Transverse colon (tissue), 4 donors: Measurements from ENCODE around the gene ZFHX3. TPM values are rescaled to one million over a fixed set of nuclear protein-coding genes. Genes with fewer than 3 reads are reported as not detected.

Source experiments
- DNase-seq: peaks from one replicate; pipeline ENCODE4 v3.0.0-alpha.2; 2019
- H3K27ac ChIP-seq, 4 donors: fragments of 200-600 bp; sonication (generic); 2 replicates each; pipeline ENCODE4 v1.5.1; 2016 to 2018; ENCODE audit warnings: inconsistent platforms in 4 of 4
- H3K27me3 ChIP-seq: fragments of 200-600 bp; sonication (generic); 2 replicates; pipeline ENCODE4 v1.5.1; 2017; ENCODE audit warnings: inconsistent platforms
- H3K36me3 ChIP-seq, 4 donors: fragments of 200-600 bp; sonication (generic); 2 replicates each; pipeline ENCODE4 v1.5.1; 2017 to 2019; ENCODE audit warnings: inconsistent platforms in 4 of 4
- H3K4me1 ChIP-seq, 4 donors: fragments of 200-600 bp; sonication (generic); 2 replicates each; pipeline ENCODE4 v1.5.1; 2017 to 2020; ENCODE audit warnings: inconsistent platforms in 4 of 4
- H3K4me3 ChIP-seq, 4 donors: fragments of 200-600 bp; sonication (generic); 1 replicate in 1 of 4; 2 replicates in 3 of 4; pipeline versions ENCODE4 v1.5.1 to v1.6.1; 2017 to 2019; ENCODE audit warnings: inconsistent platforms in 4 of 4
- H3K9me3 ChIP-seq, 2 donors: fragments of 200-600 bp; sonication (generic); 2 replicates each; pipeline ENCODE4 v1.5.1; 2017 to 2019; ENCODE audit warnings: inconsistent platforms in 2 of 2
- CTCF ChIP-seq, 5 experiments: fragments of 200-600 bp in 3 of 5; fragments of 450-650 bp in 2 of 5; sonication (generic) in 3 of 5; IDR thresholded peaks; 1 replicate in 2 of 5; 2 replicates in 3 of 5; pipeline ENCODE4 v1.5.1; 2016 to 2017; ENCODE audit warnings: antibody characterized with exemption in 5 of 5, inconsistent platforms in 3 of 5, mild to moderate bottlenecking in 2 of 5, moderate library complexity in 1 of 5
- EP300 ChIP-seq: sonication (generic); formaldehyde crosslinking; IDR thresholded peaks from one replicate; pipeline ENCODE4 v1.6.1; 2017; ENCODE audit warnings: antibody characterized with exemption, low read depth
- POLR2A ChIP-seq: fragments of 450-650 bp; IDR thresholded peaks from one replicate; pipeline ENCODE4 v1.6.1; 2016; ENCODE audit warnings: antibody characterized with exemption, mild to moderate bottlenecking, moderate library complexity
- POLR2AphosphoS5 ChIP-seq, 3 donors: sonication (generic); formaldehyde crosslinking; IDR thresholded peaks; one replicate each; pipeline ENCODE4 v1.6.1; 2016; ENCODE audit warnings: antibody characterized with exemption in 3 of 3
- WGBS, 2 donors: methylation state at CpG; one replicate each; pipeline ENCODE4 v1.1.5; 2018; ENCODE audit warnings: low coverage in 1 of 2; 5-methylcytosine and 5-hydroxymethylcytosine counted together
- in situ Hi-C, 4 donors: fragments of 200-750 bp; cut with MboI; loops; one replicate each; pipeline versions ENCODE4 v1.15.0 to v1.15.1; 2017; ENCODE audit warnings: low sequenced_read_pairs in 3 of 4, low pct_ligation_motif_present in 1 of 4, low pct_unique_long_range_greater_than_20kb in 1 of 4
- intact Hi-C: fragments of 100-400 bp; cut with DNase I; formaldehyde crosslinking; loops from one replicate; pipeline ENCODE4 v1.15.1; 2023; ENCODE audit warnings: low total_unique reads
- total RNA-seq, 4 donors: library from RNA; depleted of rRNA; stranded (reverse); fragments of >200 nt; gene quantifications; one replicate each; pipeline ENCODE4 v1.1.0, GENCODE V29; 2016

The ZFHX3 gene
- total RNA-seq, 4 donors from 2014 or later, result 12.3 to 23.7 (median 15.3) TPM

- DNase-seq, result no peak
- intact Hi-C loops, result no loop called here
- Histone ChIP-seq H3K4me1 (peaks cover 0 to 9% (median 0%) of the 10 kb centered on the region in 4 donors), H3K9me3 (no peaks in the 10 kb centered on the region), H3K27ac (no peak overlapping the region), H3K36me3 (no peaks in the 10 kb centered on the region), H3K27me3 (no peaks in the 10 kb centered on the region), H3K4me3 (no peak overlapping the region)
- in situ Hi-C loops, result no loop called here
- 73 to 78% methylated on average over 9 to 11 of the region's 11 CpGs for WGBS, 2 donors
- TF ChIP-seq POLR2A (no peak), POLR2AphosphoS5 (IDR thresholded peaks at IDR 0.05) (no peak), CTCF (IDR thresholded peaks at IDR 0.05) (no peak), EP300 (no peak)
Observed at GRCh38 chr16:72895951-72896350, 152.0 kb downstream of the ZFHX3 start.

GRCh38 chr16:72894293-72895151 is 153.4 kb downstream of the ZFHX3 start:
- no peaks in the 10 kb centered on the region for H3K36me3 ChIP-seq
- WGBS, 2 donors, result 87 to 91% methylated on average over 10 to 18 of the region's 18 CpGs
- intact Hi-C loops (loop anchor here (5.0 kb wide), 1 partner anchor 293 kb away; no protein-coding TSS in a partner anchor), in situ Hi-C loops (no loop called here)
- no peak overlapping the region for H3K27ac ChIP-seq
- H3K4me1 ChIP-seq, result peaks cover 0 to 9% (median 0%) of the 10 kb centered on the region in 4 donors
- H3K4me3 ChIP-seq, result no peak overlapping the region
- no peak for DNase-seq
- no peak for TF ChIP-seq POLR2A
- no peak for TF ChIP-seq CTCF (IDR thresholded peaks at IDR 0.05)
- no peak for TF ChIP-seq POLR2AphosphoS5 (IDR thresholded peaks at IDR 0.05)
- TF ChIP-seq EP300, result no peak
- H3K27me3 ChIP-seq, result no peaks in the 10 kb centered on the region
- no peaks in the 10 kb centered on the region for H3K9me3 ChIP-seq

GRCh38 chr16:72891291-72892227 is 156.4 kb downstream of the ZFHX3 start:
- in situ Hi-C loops (no loop called here), intact Hi-C loops (loop anchor here (5.0 kb wide), 1 partner anchor 296 kb away; no protein-coding TSS in a partner anchor)
- no peaks in the 10 kb centered on the region for H3K27me3 ChIP-seq
- H3K4me3 ChIP-seq, result no peak overlapping the region
- H3K36me3 ChIP-seq, result no peaks in the 10 kb centered on the region
- H3K27ac ChIP-seq, result no peak overlapping the region
- no peaks in the 10 kb centered on the region for H3K4me1 ChIP-seq
- WGBS, 2 donors, result 60 to 72% methylated on average over 1 to 8 of the region's 9 CpGs
- H3K9me3 ChIP-seq, result no peaks in the 10 kb centered on the region
- TF ChIP-seq POLR2A (no peak), EP300 (no peak), POLR2AphosphoS5 (IDR thresholded peaks at IDR 0.05) (no peak), CTCF (IDR thresholded peaks at IDR 0.05) (no peak)
- no peak for DNase-seq

- intact Hi-C loops (loop anchor here (5.0 kb wide), 1 partner anchor 297 kb away; no protein-coding TSS in a partner anchor), in situ Hi-C loops (no loop called here)
- Histone ChIP-seq H3K4me3 (no peak overlapping the region), H3K4me1 (no peaks in the 10 kb centered on the region), H3K27ac (no peak overlapping the region), H3K27me3 (no peaks in the 10 kb centered on the region), H3K9me3 (no peaks in the 10 kb centered on the region), H3K36me3 (peaks cover 0 to 1% (median 0%) of the 10 kb centered on the region in 4 donors)
- TF ChIP-seq POLR2AphosphoS5 (IDR thresholded peaks at IDR 0.05) (no peak), POLR2A (no peak), EP300 (no peak), CTCF (IDR thresholded peaks at IDR 0.05) (no peak)
- WGBS, 2 donors, result 96% methylated on average over 3 of the region's 3 CpGs; no CpG with 5 or more reads in 1 of the 2 donors
- DNase-seq, result no peak
Observed at GRCh38 chr16:72890587-72890986, 157.3 kb downstream of the ZFHX3 start.
